ENCODE results near the gene ILDR1.

ILDR1 gene

DNA sequence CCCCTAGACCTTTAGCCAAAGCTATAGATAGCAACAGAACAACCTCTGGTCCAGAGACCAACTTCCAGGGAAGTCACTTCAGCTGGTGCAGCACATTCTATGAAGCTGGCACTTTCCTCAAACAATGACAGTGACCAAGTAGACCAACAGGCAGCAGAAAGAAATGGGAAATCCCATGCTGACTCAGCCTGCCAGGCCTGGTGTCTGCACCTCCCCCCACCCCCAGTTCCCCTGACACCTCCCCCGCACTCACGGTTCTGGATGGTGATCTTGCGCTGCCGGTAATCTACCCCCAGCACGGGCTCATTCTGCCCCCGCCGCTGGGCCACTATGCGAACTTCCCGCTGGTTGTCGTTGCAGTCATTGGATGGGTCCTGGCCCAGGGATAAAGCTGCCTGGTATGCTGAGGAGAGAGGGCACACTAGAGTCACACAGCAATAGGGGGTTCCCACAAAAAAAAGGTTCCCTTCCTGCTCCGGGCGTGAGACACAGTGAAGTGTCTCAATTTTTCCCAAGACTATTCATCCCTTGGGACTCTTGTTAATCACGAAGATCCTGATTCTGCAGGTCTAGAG lies 17.0 kb downstream of the ILDR1 start:
- Histone ChIP-seq H3K4me3 (ENCODE audit: low read depth in 1 of 2, low read length in 2 of 2) (no peak overlapping the region), H3K9me3 (ENCODE audit: insufficient read depth, low read length, severe bottlenecking) (no peaks in the 10 kb centered on the region), H3K36me3 (ENCODE audit: insufficient read depth, low read length) (no peaks in the 10 kb centered on the region), H3K9ac (ENCODE audit: low read depth, low read length) (no peak overlapping the region), H3K27me3 (ENCODE audit: insufficient read depth, low read length, poor library complexity) (peaks cover 7% of the 10 kb centered on the region), H3K79me2 (ENCODE audit: insufficient read depth, low read length) (no peaks in the 10 kb centered on the region), H3K4me2 (ENCODE audit: insufficient read depth, low read length) (no peak overlapping the region), H3K4me1 (ENCODE audit: insufficient read depth, low read length) (no peaks in the 10 kb centered on the region), H3K27ac (ENCODE audit: low read length) (no peak overlapping the region), H4K20me1 (ENCODE audit: insufficient read depth, low read length) (no peaks in the 10 kb centered on the region), H2AFZ (ENCODE audit: low read depth, low read length) (no peak overlapping the region)
- TF ChIP-seq EZH2 (IDR thresholded peaks at IDR 0.05; ENCODE audit: borderline replicate concordance, low read depth, low read length, severe bottlenecking) = no peak
- TF ChIP-seq, protein P1, sequence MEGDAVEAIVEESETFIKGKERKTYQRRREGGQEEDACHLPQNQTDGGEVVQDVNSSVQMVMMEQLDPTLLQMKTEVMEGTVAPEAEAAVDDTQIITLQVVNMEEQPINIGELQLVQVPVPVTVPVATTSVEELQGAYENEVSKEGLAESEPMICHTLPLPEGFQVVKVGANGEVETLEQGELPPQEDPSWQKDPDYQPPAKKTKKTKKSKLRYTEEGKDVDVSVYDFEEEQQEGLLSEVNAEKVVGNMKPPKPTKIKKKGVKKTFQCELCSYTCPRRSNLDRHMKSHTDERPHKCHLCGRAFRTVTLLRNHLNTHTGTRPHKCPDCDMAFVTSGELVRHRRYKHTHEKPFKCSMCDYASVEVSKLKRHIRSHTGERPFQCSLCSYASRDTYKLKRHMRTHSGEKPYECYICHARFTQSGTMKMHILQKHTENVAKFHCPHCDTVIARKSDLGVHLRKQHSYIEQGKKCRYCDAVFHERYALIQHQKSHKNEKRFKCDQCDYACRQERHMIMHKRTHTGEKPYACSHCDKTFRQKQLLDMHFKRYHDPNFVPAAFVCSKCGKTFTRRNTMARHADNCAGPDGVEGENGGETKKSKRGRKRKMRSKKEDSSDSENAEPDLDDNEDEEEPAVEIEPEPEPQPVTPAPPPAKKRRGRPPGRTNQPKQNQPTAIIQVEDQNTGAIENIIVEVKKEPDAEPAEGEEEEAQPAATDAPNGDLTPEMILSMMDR (IDR thresholded peaks at IDR 0.05; ENCODE audit: borderline replicate concordance, extremely low read depth, low read length, poor library complexity, severe bottlenecking) = no peak
- DNase-seq (no peak), ATAC-seq (ENCODE audit: insufficient read depth, low read depth) (no peak)

DNA sequence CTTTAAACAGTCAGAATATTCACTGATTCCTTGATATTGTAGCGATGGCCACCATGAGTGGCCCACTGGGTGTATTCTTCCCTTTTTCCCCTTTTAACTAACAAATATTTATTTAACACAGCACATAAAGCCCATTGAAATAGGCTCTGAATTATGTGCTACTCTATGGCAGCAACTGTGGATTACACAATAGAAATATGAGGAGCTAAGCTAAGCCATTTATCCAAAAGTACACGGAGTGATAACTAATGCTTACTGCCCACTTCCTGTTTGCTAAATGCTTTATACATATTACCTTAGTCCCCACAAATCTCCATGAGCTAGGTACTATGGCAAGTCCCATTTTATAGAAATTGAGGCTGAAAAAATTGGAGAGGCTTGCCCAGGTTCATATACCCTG lies 17.9 kb downstream of the ILDR1 start:
- Histone ChIP-seq H3K79me2 (ENCODE audit: insufficient read depth, low read length) (no peaks in the 10 kb centered on the region), H3K36me3 (ENCODE audit: insufficient read depth, low read length) (no peaks in the 10 kb centered on the region), H4K20me1 (ENCODE audit: insufficient read depth, low read length) (no peaks in the 10 kb centered on the region), H3K4me1 (ENCODE audit: insufficient read depth, low read length) (no peaks in the 10 kb centered on the region), H3K4me2 (ENCODE audit: insufficient read depth, low read length) (no peak overlapping the region), H3K9me3 (ENCODE audit: insufficient read depth, low read length, severe bottlenecking) (no peaks in the 10 kb centered on the region), H3K4me3 (ENCODE audit: low read depth in 1 of 2, low read length in 2 of 2) (no peak overlapping the region), H3K27ac (ENCODE audit: low read length) (no peak overlapping the region), H3K27me3 (ENCODE audit: insufficient read depth, low read length, poor library complexity) (peaks cover 9% of the 10 kb centered on the region), H3K9ac (ENCODE audit: low read depth, low read length) (no peak overlapping the region), H2AFZ (ENCODE audit: low read depth, low read length) (no peak overlapping the region)
- TF ChIP-seq, protein P1 (IDR thresholded peaks at IDR 0.05; ENCODE audit: borderline replicate concordance, extremely low read depth, low read length, poor library complexity, severe bottlenecking) = no peak
- no peak for TF ChIP-seq EZH2 (IDR thresholded peaks at IDR 0.05; ENCODE audit: borderline replicate concordance, low read depth, low read length, severe bottlenecking)
- ATAC-seq (ENCODE audit: insufficient read depth, low read depth) (no peak), DNase-seq (no peak)

DNA sequence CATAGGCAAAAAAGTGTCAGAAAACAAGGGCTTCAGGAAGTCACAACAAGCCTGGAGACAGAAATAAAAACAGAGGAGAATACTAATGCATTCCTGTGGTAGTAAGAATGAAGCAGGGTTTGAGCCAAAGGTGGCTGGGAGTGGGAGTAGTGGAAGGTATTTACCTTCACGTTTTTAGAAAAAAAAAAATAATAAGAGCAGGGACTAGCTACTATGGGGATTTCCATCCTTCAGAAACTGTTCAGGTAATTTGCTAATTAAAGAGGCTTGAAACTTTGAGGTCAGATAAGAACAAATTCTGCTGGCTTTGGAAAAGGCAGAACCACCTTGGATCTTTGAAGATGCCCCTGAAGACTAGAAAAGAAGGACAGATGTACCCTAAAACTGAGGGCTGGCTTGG lies 18.4 kb downstream of the ILDR1 start:
- Histone ChIP-seq H2AFZ (ENCODE audit: low read depth, low read length) (no peak overlapping the region), H4K20me1 (ENCODE audit: insufficient read depth, low read length) (no peaks in the 10 kb centered on the region), H3K9ac (ENCODE audit: low read depth, low read length) (no peak overlapping the region), H3K9me3 (ENCODE audit: insufficient read depth, low read length, severe bottlenecking) (no peaks in the 10 kb centered on the region), H3K27ac (ENCODE audit: low read length) (no peak overlapping the region), H3K27me3 (ENCODE audit: insufficient read depth, low read length, poor library complexity) (peaks cover 12% of the 10 kb centered on the region), H3K4me2 (ENCODE audit: insufficient read depth, low read length) (no peak overlapping the region), H3K79me2 (ENCODE audit: insufficient read depth, low read length) (no peaks in the 10 kb centered on the region), H3K4me1 (ENCODE audit: insufficient read depth, low read length) (no peaks in the 10 kb centered on the region), H3K4me3 (ENCODE audit: low read depth in 1 of 2, low read length in 2 of 2) (no peak overlapping the region), H3K36me3 (ENCODE audit: insufficient read depth, low read length) (no peaks in the 10 kb centered on the region)
- DNase-seq = no peak
- ATAC-seq (ENCODE audit: insufficient read depth, low read depth) = no peak
- TF ChIP-seq, protein P1 (IDR thresholded peaks at IDR 0.05; ENCODE audit: borderline replicate concordance, extremely low read depth, low read length, poor library complexity, severe bottlenecking) = no peak
- TF ChIP-seq EZH2 (IDR thresholded peaks at IDR 0.05; ENCODE audit: borderline replicate concordance, low read depth, low read length, severe bottlenecking) = no peak

DNA sequence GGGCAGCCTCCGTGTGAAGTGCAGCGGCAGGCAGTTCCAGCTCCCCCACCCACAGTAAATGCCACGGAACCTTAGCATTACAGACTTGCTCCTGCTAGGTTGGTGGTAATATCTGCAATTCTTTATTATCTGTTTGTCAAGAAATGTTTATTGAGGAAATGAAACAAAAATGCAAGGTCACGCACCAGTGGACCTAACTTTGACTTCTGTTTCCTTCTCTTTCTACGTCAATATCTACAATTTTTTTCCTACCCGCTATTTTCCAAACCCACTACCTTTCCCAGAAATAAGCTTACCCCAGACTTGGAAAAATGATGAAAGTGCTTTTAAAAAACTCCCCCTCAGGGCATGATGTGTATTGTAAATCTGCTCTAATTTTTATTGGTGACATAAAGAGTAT lies 18.9 kb downstream of the ILDR1 start:
- DNase-seq = no peak
- H3K36me3 ChIP-seq (ENCODE audit: insufficient read depth, low read length) = no peaks in the 10 kb centered on the region
- no peak overlapping the region for H3K4me2 ChIP-seq (ENCODE audit: insufficient read depth, low read length)
- H3K9me3 ChIP-seq (ENCODE audit: insufficient read depth, low read length, severe bottlenecking) = no peaks in the 10 kb centered on the region
- H3K9ac ChIP-seq (ENCODE audit: low read depth, low read length) = no peak overlapping the region
- no peaks in the 10 kb centered on the region for H4K20me1 ChIP-seq (ENCODE audit: insufficient read depth, low read length)
- no peak overlapping the region for H3K4me3 ChIP-seq (ENCODE audit: low read depth in 1 of 2, low read length in 2 of 2)
- H2AFZ ChIP-seq (ENCODE audit: low read depth, low read length) = no peak overlapping the region
- no peak for TF ChIP-seq EZH2 (IDR thresholded peaks at IDR 0.05; ENCODE audit: borderline replicate concordance, low read depth, low read length, severe bottlenecking)
- TF ChIP-seq, protein P1 (IDR thresholded peaks at IDR 0.05; ENCODE audit: borderline replicate concordance, extremely low read depth, low read length, poor library complexity, severe bottlenecking) = no peak
- no peaks in the 10 kb centered on the region for H3K79me2 ChIP-seq (ENCODE audit: insufficient read depth, low read length)
- no peaks in the 10 kb centered on the region for H3K4me1 ChIP-seq (ENCODE audit: insufficient read depth, low read length)
- H3K27ac ChIP-seq (ENCODE audit: low read length) = no peak overlapping the region
- peaks cover 15% of the 10 kb centered on the region for H3K27me3 ChIP-seq (ENCODE audit: insufficient read depth, low read length, poor library complexity)
- no peak for ATAC-seq (ENCODE audit: insufficient read depth, low read depth)
